ENCODE measurements around the gene CYP2C18.

DNA sequence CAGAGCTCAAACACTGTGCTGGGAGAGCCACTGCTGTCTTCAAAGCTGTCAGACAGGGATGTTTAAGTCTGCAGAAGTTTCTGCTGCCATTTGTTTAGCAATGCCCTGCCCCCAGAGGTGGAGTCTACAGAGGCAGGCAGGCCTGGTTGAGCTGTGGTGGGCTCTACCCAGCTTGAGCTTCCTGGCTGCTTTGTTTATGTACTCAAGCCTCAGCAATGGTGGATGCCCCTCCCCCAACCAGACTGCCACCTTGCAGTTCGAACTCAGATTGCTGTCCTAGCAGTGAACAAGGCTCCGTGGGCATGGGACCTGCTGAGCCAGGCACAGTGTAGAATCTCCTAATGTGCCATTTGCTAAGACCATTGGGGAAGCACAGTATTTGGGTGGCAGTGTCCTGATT lies 74.4 kb downstream of the CYP2C18 start:
- TF ChIP-seq, protein P1, sequence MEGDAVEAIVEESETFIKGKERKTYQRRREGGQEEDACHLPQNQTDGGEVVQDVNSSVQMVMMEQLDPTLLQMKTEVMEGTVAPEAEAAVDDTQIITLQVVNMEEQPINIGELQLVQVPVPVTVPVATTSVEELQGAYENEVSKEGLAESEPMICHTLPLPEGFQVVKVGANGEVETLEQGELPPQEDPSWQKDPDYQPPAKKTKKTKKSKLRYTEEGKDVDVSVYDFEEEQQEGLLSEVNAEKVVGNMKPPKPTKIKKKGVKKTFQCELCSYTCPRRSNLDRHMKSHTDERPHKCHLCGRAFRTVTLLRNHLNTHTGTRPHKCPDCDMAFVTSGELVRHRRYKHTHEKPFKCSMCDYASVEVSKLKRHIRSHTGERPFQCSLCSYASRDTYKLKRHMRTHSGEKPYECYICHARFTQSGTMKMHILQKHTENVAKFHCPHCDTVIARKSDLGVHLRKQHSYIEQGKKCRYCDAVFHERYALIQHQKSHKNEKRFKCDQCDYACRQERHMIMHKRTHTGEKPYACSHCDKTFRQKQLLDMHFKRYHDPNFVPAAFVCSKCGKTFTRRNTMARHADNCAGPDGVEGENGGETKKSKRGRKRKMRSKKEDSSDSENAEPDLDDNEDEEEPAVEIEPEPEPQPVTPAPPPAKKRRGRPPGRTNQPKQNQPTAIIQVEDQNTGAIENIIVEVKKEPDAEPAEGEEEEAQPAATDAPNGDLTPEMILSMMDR (IDR thresholded peaks at IDR 0.05) = no peak
- TF ChIP-seq POLR2A (IDR thresholded peaks at IDR 0.05) = no peak
